GM19035 (cell line): ENCODE results near the gene CLDN1.

Source experiments
- ATAC-seq: cut with Tn5 transposase; IDR thresholded peaks from one replicate; pipeline ENCODE4 v1.9.1; 2021; ENCODE audit not compliant: unreplicated experiment

Gene CLDN1, protein sequence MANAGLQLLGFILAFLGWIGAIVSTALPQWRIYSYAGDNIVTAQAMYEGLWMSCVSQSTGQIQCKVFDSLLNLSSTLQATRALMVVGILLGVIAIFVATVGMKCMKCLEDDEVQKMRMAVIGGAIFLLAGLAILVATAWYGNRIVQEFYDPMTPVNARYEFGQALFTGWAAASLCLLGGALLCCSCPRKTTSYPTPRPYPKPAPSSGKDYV

GRCh38 chr3:190321789-190322603 lies at the start of gene CLDN1:
CLDN1 (minus strand) TSS chr3:190322446; CDS start chr3:190322206, 240 bp downstream.
- peak; percentile 78 for ATAC-seq

DNA sequence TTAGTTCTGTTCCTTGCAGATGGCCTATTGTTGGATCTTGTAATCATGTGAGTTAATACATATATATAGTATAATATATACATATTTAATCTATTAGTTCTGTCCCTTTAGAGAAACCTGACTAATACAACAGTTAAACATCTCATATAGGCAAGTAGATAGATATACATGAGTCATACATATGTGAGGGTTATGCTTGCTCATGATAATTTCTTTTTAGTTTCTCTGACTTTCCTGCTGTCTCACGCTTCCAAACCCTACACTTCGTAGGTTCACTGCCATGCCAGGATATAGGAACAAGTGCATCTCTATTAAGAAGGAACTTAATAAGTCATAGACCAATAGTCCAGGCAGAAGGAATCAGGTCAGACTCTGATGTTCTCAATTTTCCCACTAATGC lies 48.9 kb upstream of the CLDN1 start:
- no peak for ATAC-seq

GRCh38 chr3:190370369-190370768 lies 48.1 kb upstream of the CLDN1 start:
- ATAC-seq = no peak

DNA sequence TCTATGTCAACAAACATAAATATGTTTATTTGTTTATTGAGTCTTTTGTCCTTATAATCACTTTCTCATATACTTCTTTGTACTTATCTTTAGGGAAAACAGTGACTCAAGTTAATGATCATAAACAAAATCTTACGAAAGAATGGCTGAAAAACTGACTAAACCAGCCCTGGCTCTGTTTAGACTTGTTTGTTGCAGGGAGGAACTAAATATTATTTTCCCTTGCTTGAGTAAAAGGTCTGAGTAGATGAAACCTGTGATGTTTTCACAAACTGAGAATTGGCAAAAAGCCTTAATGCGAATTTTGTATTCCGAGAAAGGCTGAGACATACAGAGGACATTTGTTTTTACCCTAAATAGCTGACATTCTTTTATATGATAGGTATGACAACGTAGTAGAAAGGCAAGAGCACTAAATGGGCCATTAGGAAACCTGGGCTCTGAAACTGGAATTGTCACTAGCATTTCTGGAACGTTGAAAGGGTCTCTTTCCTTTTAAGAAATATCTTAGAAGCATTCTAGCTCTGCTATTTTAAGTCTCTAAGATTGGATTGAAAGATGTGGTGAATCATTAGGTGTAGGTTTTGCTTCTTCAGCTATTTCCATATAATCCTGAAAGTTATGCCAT lies 47.5 kb upstream of the CLDN1 start:
- no peak for ATAC-seq

DNA sequence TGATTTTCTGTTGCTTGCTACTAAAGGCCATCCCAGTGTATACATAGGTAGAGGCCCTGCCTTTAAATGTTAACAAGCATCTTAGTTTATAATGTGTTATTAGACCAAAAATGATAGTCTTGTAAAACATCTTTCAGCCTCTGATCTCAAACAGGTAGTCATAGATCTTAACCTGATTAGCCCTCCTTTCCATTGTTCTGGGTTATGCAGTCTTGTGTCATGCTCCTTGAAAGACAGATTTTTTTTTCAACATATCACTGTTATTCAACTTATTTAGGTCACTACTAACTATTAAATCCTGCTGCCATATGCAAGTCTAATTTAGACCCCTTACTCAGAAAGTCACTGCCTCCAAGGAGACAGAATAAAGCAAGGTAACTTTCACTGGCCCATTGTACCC lies 46.6 kb upstream of the CLDN1 start:
- ATAC-seq = no peak

- ATAC-seq = no peak
Observed at GRCh38 chr3:190366133-190366532, 43.9 kb upstream of the CLDN1 start.

- ATAC-seq = no peak
Observed at GRCh38 chr3:190362258-190362657, 40.0 kb upstream of the CLDN1 start.

GRCh38 chr3:190361791-190362190 lies 39.5 kb upstream of the CLDN1 start:
- no peak for ATAC-seq

DNA sequence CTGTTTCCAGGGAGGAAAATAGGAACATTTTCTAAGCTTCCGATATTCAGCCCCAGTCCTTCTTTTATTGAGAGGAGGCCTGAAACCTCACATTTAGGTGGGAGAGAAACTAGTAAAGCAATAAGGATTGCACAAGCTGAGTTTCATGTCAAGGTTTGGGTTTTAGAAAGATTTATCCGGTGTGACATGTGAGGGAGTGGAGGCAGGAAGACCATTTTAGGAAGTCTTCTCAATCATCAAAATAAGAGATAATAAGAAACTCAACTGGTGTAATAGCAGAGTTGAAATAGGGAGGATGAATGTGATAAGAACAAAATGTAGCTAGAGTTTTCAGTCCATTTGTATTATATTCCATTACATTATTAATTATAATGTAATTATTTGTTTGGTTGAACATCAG lies 38.0 kb upstream of the CLDN1 start:
- no peak for ATAC-seq

GRCh38 chr3:190359813-190360212 lies 37.6 kb upstream of the CLDN1 start:
- ATAC-seq = no peak

- no peak for ATAC-seq
Observed at GRCh38 chr3:190357468-190357867, 35.2 kb upstream of the CLDN1 start.

DNA sequence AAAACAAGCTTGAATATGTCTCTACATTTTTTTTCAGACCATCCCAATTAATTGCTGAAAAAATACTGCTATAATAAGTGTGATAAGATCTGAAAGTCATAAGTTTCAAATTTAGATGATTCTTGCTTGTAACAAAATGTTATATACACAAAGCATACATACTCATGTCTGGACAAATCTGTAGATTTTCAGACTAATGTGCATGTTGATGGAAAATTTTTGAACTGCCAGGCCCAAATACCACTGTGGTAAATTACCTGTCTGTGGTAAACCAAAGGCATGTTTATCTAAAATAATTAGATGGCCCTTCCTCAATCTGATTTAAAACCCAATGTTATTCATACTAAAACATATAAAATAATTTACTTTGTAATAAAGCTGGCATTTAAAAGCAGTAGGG lies 34.0 kb upstream of the CLDN1 start:
- ATAC-seq = no peak

- ATAC-seq = no peak
Observed at GRCh38 chr3:190352861-190353457, 30.7 kb upstream of the CLDN1 start.

- ATAC-seq = no peak
Observed at GRCh38 chr3:190346541-190346940, 24.3 kb upstream of the CLDN1 start.

DNA sequence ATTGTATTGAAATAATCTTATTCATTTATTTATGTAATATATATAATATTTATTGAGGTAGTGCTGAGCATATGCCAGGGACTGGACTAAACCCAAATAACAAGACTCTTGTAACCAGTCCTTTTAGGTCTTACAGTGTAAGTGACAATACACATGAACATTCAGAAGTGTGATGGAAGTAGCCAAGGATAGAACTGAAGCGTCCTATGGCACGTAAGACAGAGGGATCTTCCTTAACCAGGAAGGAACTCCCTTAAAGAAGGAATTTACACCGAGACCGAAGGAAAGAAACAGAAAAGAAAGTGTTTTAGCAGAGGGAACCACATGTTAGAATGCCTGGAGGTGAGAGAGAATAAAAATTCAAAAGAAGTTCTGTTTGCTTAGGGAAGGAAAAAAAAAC lies 23.6 kb upstream of the CLDN1 start:
- ATAC-seq = no peak

DNA sequence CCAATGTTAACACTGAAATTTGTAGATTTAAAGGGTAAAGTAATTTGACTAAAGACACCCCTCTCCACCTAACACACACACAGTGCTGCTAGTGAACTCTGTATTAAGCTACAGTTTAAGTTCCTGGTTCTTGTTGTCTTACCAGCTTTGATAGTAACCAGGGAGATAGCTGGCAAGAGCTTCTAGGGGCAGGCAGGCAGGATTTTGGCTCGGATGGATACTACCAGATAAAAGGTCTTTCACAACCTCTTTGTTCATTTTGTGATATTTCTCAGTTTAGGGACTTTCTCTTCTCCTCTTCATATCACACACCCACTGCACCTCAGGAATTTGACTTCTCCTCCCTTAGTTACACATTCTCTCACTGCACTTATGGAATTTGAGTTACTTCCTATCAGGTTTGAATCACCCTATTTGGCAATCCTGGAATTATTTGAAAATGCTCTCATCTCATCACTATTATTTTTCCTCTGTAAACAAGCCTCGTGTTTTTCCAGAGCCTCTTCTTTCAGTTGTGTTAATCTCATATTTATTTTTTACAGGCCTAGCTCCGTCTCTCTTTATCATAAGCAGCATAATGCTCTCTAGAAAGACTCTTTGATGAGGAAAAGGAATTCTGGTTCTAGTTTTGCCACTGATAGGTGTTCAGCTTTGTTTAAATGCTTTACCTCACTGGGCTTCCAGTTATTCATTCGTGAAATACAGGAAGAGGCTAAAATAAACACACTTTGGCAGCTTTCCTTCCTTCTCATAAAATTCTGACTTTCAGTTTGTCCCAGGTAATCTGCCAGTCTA lies 23.0 kb upstream of the CLDN1 start:
- no peak for ATAC-seq

GRCh38 chr3:190340071-190340470 lies 17.8 kb upstream of the CLDN1 start:
- ATAC-seq = no peak

- peak; percentile 74 for ATAC-seq
Observed at GRCh38 chr3:190339130-190339529, 16.9 kb upstream of the CLDN1 start.

- ATAC-seq = no peak
Observed at GRCh38 chr3:190338717-190339116, 16.5 kb upstream of the CLDN1 start.

- no peak for ATAC-seq
Observed at GRCh38 chr3:190337301-190337700, 15.1 kb upstream of the CLDN1 start.
